Mesendoderm (in vitro differentiated cells): ENCODE measurements around the gene NMRAL1.

Experiments used
- DNase-seq: peaks from one replicate; pipeline ENCODE4 v3.0.0; 2013
- H2AK5ac ChIP-seq: 2 replicates; pipeline ENCODE4 v1.6.1; 2013; ENCODE audit warnings: low read length, inconsistent platforms
- H2BK120ac ChIP-seq: 2 replicates; pipeline ENCODE4 v1.6.1; 2013; ENCODE audit warnings: low read depth, mild to moderate bottlenecking, low read length, moderate library complexity, mixed read lengths
- H2BK15ac ChIP-seq: replicated peaks from 2 replicates; pipeline ENCODE4 v1.6.1; 2013; ENCODE audit warnings: low read depth, mild to moderate bottlenecking, moderate library complexity
- H2BK5ac ChIP-seq: 2 replicates; pipeline ENCODE4 v1.6.1; 2013; ENCODE audit warnings: low read length, inconsistent platforms
- H3K18ac ChIP-seq: 2 replicates; pipeline ENCODE4 v1.6.1; 2013; ENCODE audit warnings: mild to moderate bottlenecking, low read length, mixed read lengths
- H3K23ac ChIP-seq: one replicate; pipeline ENCODE4 v1.6.1; 2013; ENCODE audit warnings: low read length
- H3K27ac ChIP-seq: 2 replicates; pipeline ENCODE4 v1.5.1; 2013; ENCODE audit warnings: low read depth, mild to moderate bottlenecking, inconsistent platforms, low read length, moderate library complexity
- H3K27me3 ChIP-seq: 2 replicates; pipeline ENCODE4 v1.6.1; 2013; ENCODE audit warnings: low read length, control low read depth, mild to moderate bottlenecking, inconsistent platforms; ENCODE audit not compliant: insufficient read depth, poor library complexity
- H3K36me3 ChIP-seq: 2 replicates; pipeline ENCODE4 v1.6.1; 2013; ENCODE audit warnings: low read length, inconsistent platforms; ENCODE audit not compliant: control insufficient read depth, insufficient read depth
- H3K4ac ChIP-seq: one replicate; pipeline ENCODE4 v1.6.1; 2013; ENCODE audit warnings: low read depth, mild to moderate bottlenecking, low read length, moderate library complexity
- H3K4me1 ChIP-seq: 2 replicates; pipeline ENCODE4 v1.6.1; 2013; ENCODE audit warnings: low read depth, low read length, inconsistent platforms; ENCODE audit not compliant: control insufficient read depth
- H3K4me2 ChIP-seq: 2 replicates; pipeline ENCODE4 v1.6.1; 2013; ENCODE audit warnings: low read length
- H3K4me3 ChIP-seq: 2 replicates; pipeline ENCODE4 v1.5.1; 2013; ENCODE audit warnings: mild to moderate bottlenecking, low read length
- H3K56ac ChIP-seq: one replicate; pipeline ENCODE4 v1.6.1; 2013; ENCODE audit warnings: low read length
- H3K79me1 ChIP-seq: 2 replicates; pipeline ENCODE4 v1.6.1; 2013; ENCODE audit warnings: low read length, inconsistent platforms
- H3K79me2 ChIP-seq: 2 replicates; pipeline ENCODE4 v1.6.1; 2013; ENCODE audit warnings: mild to moderate bottlenecking, low read length; ENCODE audit not compliant: control insufficient read depth, insufficient read depth
- H3K9ac ChIP-seq: 2 replicates; pipeline ENCODE4 v1.6.1; 2013; ENCODE audit warnings: low read length, inconsistent platforms
- H4K5ac ChIP-seq: one replicate; pipeline ENCODE4 v1.6.1; 2013; ENCODE audit warnings: low read length
- H4K8ac ChIP-seq: one replicate; pipeline ENCODE4 v1.6.1; 2013; ENCODE audit warnings: low read depth, mild to moderate bottlenecking, control low read depth, low read length, moderate library complexity
- WGBS: extraction: QIAGEN DNeasy Blood & Tissue Kit; methylation state at CpG from one replicate; pipeline ENCODE4 v1.1.7; 2013; ENCODE audit warnings: low lambda C conversion rate, missing lambda C conversion rate; ENCODE audit not compliant: insufficient coverage; ENCODE audit errors: extremely low coverage; 5-methylcytosine and 5-hydroxymethylcytosine counted together

The NMRAL1 gene

DNA sequence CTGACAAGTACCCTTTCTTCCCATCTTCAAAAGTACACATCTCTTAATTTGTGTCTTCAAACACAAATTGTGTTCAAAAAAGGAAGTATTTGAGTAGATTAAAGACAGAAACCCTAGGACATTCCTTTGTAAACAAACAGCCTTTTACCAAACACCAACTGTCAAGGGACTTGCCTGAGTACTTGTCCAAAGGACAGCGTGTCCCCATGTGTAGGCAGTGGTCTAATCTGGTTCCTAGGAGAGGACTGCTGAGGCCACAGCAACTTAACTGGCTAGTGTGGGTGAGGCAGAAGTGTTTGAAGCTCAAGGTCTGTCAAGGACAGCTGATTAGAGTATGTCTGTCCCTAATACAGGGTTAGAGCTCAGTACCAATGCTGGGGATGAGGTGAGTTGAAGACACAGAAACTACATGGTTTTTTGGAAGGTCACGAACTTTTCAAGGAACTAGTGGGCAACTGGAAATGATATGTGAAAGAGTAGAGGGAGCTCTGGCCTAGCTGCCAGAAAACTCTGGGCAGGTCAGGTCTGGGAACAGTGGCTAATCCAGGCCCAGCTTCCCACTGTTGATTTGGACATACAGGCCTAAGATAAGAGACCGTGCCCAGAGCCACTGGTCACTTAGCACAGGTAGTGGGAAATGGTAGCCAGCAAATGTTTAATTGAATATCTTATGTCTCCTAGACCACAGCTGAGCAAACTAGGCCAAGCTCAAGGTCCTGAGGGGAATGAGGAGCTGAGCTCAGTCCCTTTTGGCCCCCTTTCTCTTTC is 11.9 kb upstream of the NMRAL1 start:
- Histone ChIP-seq H3K18ac (no peak overlapping the region), H4K5ac (no peak overlapping the region), H2BK5ac (no peak overlapping the region), H2BK120ac (no peak overlapping the region), H4K8ac (no peak overlapping the region), H3K4me1 (no peaks in the 10 kb centered on the region), H3K56ac (no peak overlapping the region), H2BK15ac (no peak overlapping the region), H3K4me3 (no peak overlapping the region), H3K36me3 (no peaks in the 10 kb centered on the region), H3K9ac (no peak overlapping the region), H3K79me1 (peaks cover 8% of the 10 kb centered on the region), H3K23ac (no peak overlapping the region), H3K4me2 (no peak overlapping the region), H3K27me3 (no peaks in the 10 kb centered on the region), H3K79me2 (peaks cover 5% of the 10 kb centered on the region), H3K27ac (no peak overlapping the region), H2AK5ac (no peak overlapping the region), H3K4ac (no peak overlapping the region)
- no CpG with 5 or more reads among the region's 3 CpGs for WGBS
- no peak for DNase-seq

DNA sequence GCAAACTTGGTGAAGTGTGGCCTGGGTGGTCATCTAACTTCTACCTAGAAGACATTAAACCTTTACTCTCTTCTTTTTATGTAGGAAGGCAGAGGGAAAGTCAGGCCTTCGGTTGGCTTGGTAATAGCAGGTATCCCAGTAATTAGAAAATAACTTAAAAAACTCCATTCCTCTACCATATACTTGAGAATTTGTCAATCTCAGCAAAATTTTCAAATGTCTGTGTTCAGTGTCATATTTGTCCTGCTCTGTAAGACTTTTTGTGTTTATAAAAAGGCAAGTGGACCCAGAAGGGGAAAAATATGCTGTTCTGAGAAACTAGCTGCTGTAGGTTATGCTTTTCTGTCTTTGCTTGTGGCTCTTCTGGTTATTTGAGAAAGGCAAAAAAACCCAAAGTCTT is 7.5 kb upstream of the NMRAL1 start:
- peaks cover 5% of the 10 kb centered on the region for H3K79me2 ChIP-seq
- no peak overlapping the region for H4K8ac ChIP-seq
- no peak overlapping the region for H2BK15ac ChIP-seq
- no peak overlapping the region for H2AK5ac ChIP-seq
- H2BK5ac ChIP-seq = no peak overlapping the region
- H3K27me3 ChIP-seq = no peaks in the 10 kb centered on the region
- no peak for DNase-seq
- no peak overlapping the region for H3K4ac ChIP-seq
- no peak overlapping the region for H3K56ac ChIP-seq
- no CpG with 5 or more reads among the region's 1 CpG for WGBS
- no peak overlapping the region for H4K5ac ChIP-seq
- H3K9ac ChIP-seq = no peak overlapping the region
- H3K4me2 ChIP-seq = no peak overlapping the region
- H3K36me3 ChIP-seq = no peaks in the 10 kb centered on the region
- H2BK120ac ChIP-seq = no peak overlapping the region
- no peak overlapping the region for H3K4me3 ChIP-seq
- H3K27ac ChIP-seq = no peak overlapping the region
- no peaks in the 10 kb centered on the region for H3K4me1 ChIP-seq
- H3K23ac ChIP-seq = no peak overlapping the region
- no peak overlapping the region for H3K18ac ChIP-seq
- H3K79me1 ChIP-seq = peaks cover 6% of the 10 kb centered on the region

DNA sequence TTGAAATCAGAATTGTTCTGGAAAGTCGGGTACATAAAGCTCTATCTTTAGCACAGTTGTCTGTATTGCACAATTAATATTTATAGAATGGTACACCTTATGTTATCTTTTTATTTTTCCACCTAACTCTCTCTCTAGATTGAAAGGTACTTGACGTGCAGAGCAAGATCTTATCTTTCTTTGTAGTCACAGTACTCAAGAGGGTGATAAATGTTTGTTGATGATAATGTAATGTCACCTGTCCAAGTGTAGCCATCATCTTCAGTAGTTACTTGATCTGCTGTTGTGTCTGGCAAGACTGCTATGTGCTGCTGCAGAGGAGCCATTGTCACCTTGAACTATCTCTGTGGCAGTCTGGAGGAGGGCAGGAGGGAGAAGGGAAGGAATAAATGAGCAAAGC is 7.1 kb upstream of the NMRAL1 start:
- no CpG with 5 or more reads among the region's 2 CpGs for WGBS
- Histone ChIP-seq H3K27ac (no peak overlapping the region), H3K4me1 (no peaks in the 10 kb centered on the region), H3K4me3 (no peak overlapping the region), H2BK5ac (no peak overlapping the region), H3K18ac (no peak overlapping the region), H3K36me3 (no peaks in the 10 kb centered on the region), H3K27me3 (no peaks in the 10 kb centered on the region), H2BK120ac (no peak overlapping the region), H3K56ac (no peak overlapping the region), H2BK15ac (no peak overlapping the region), H3K79me1 (peaks cover 6% of the 10 kb centered on the region), H3K23ac (no peak overlapping the region), H4K8ac (no peak overlapping the region), H3K79me2 (peaks cover 5% of the 10 kb centered on the region), H3K4ac (no peak overlapping the region), H3K4me2 (no peak overlapping the region), H3K9ac (no peak overlapping the region), H2AK5ac (no peak overlapping the region), H4K5ac (no peak overlapping the region)
- no peak for DNase-seq

DNA sequence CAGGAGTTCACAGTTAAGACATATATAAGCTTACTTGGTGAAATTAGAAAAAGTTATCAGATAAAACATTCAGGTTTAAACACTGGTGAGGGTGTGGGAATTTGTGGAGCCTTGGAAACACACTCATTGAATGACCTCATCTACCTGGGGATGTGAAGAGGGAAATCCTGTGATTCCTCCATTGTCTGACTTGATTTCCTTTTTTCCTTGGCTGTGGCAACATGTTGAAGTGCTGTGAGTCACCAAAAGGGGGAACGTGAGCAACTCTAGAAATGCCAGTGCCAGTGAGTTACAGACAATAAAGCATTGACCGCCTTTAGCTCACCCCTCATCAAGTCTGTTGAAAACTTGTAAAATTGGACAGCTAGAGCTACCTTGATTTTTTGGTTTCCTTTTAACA is 3.5 kb upstream of the NMRAL1 start:
- H3K56ac ChIP-seq = peak overlapping the region; percentile 17
- no peak overlapping the region for H3K4me2 ChIP-seq
- H3K4me3 ChIP-seq = no peak overlapping the region
- H3K27ac ChIP-seq = no peak overlapping the region
- no peak overlapping the region for H2AK5ac ChIP-seq
- no peak overlapping the region for H4K5ac ChIP-seq
- H3K36me3 ChIP-seq = no peaks in the 10 kb centered on the region
- H3K4me1 ChIP-seq = peaks cover 2% of the 10 kb centered on the region
- no peak overlapping the region for H3K23ac ChIP-seq
- H3K79me2 ChIP-seq = peaks cover 8% of the 10 kb centered on the region
- H3K18ac ChIP-seq = no peak overlapping the region
- H2BK120ac ChIP-seq = no peak overlapping the region
- no peak overlapping the region for H2BK5ac ChIP-seq
- H3K27me3 ChIP-seq = no peaks in the 10 kb centered on the region
- H2BK15ac ChIP-seq = no peak overlapping the region
- no peak overlapping the region for H4K8ac ChIP-seq
- no peak overlapping the region for H3K4ac ChIP-seq
- peak; percentile 82 for DNase-seq
- WGBS = no CpG with 5 or more reads among the region's 2 CpGs
- H3K79me1 ChIP-seq = peaks cover 6% of the 10 kb centered on the region
- no peak overlapping the region for H3K9ac ChIP-seq

DNA sequence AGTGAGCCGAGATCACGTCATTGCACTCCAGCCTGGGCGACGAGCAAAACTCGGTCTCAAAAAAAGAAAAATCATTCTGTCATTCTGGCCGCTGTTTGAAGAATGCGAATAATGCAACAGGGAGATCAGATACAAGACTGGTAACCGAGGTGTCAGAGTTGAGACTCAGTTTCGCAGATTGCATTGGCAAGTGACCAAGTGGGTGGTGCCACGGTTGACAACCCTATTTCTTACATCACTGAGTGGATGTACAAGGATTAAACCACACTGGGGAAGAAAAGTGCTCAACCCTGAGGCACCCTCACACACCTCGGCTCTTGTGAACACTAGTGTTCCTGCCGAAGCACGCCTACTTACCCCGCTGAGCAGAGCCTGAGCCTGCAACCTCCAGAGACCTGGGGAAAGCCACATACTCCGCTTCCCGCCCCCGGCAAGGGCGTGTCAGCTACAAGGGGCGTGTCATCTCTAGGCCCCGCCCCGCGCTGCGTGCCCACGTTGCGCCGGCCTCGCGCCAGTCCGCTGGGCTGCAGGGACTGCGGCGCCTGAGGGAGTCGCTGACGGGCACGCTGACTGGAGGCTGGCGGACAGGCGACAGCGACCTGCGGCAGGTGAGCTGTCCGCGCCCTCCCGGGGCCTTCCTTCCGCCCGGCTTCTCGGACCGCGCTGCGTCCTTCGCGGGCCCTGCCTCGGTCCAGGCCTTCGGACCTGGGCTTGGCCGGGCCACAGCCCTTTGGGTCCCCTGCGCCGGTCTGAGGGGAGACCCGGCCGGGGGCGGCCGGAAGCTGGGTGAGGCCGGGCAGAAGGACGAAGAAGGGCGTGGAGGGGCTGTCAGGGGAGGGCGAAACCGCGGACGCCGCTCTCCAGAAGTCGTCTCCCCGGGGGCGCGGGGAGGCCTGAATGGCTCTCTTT is 1.7 kb upstream of the NMRAL1 start, which contains the start of gene HMOX2:
TSS of gene HMOX2 (plus strand) at position 519 of the 909 bp plus-strand sequence. CDS start 29,127 bp downstream, outside the sequence.
- peak; percentile 97 for DNase-seq
- H2BK120ac ChIP-seq = no peak within 1 kb of the TSS
- peak within 1 kb of the TSS; percentile 80 for H3K56ac ChIP-seq
- no peak within 1 kb of the TSS for H4K5ac ChIP-seq
- H3K18ac ChIP-seq = peak within 1 kb of the TSS; percentile 64
- no peak within 1 kb of the TSS for H2BK5ac ChIP-seq
- no peak within 1 kb of the TSS for H2AK5ac ChIP-seq
- H3K23ac ChIP-seq = peak within 1 kb of the TSS; percentile 73
- H3K27me3 ChIP-seq = no peaks in the 10 kb centered on the region
- H3K79me2 ChIP-seq = peaks cover 4% of the 10 kb centered on the region
- peak within 1 kb of the TSS; percentile 92 for H3K4me2 ChIP-seq
- peaks cover 3% of the 10 kb centered on the region for H3K79me1 ChIP-seq
- no peak within 1 kb of the TSS for H2BK15ac ChIP-seq
- H4K8ac ChIP-seq = no peak within 1 kb of the TSS
- no CpG with 5 or more reads among the region's 70 CpGs for WGBS
- H3K4ac ChIP-seq = peak within 1 kb of the TSS; percentile 65
- H3K9ac ChIP-seq = peak within 1 kb of the TSS; percentile 68
- no peaks in the 10 kb centered on the region for H3K36me3 ChIP-seq
- peak within 1 kb of the TSS; percentile 42 for H3K4me3 ChIP-seq
- peaks cover 2% of the 10 kb centered on the region for H3K4me1 ChIP-seq
- H3K27ac ChIP-seq = peak within 1 kb of the TSS; percentile 59
